Measurements from ENCODE around the gene TRAK1.

TRAK1 gene

DNA sequence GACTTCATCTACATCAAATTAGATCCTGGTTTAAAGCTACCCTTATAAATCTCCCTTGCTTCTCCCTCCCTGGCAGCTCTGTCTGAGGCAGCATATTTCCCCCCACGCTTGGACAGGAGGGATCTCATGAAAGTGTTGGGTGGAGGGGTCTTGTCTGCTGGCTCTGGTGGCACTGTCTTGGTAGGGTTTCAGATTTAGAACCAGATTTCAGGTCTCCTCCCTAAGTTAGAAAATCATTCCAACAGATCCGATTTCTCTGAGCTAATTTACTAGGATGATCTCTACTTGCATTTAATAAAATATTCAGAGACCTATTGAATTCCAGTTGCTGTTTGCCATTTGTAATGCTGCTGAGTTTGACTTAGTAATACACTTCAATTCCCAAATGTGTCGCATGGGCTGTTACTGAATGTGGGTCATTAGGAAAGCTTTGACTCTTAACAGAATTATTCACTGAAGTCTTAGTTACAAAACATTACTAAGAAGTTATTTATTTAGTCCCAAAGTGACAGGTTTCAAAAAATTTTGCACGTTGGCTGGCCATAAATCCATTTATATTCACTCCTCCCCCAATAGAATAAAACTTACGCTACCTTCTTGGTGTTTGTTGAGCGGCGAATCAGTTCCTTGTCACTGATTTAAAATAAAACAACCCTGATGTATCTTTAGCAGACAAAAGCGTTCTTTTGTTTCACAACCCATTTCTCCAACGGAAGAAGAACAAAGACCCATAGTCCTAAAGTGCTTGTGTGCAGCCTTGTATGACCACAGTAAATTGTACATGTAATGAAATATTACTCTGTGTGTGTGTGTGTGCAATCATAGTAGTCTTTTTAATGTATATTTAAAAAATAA, 84.5 kb downstream of the TRAK1 start:
- no peaks in the 10 kb centered on the region for H3K27me3 ChIP-seq (ENCODE audit: low read depth, low read length)
- peaks cover 88% of the 10 kb centered on the region for H3K79me2 ChIP-seq (ENCODE audit: low read length)
- H3K9ac ChIP-seq (ENCODE audit: low read length) = no peak overlapping the region
- TF ChIP-seq, protein P1, sequence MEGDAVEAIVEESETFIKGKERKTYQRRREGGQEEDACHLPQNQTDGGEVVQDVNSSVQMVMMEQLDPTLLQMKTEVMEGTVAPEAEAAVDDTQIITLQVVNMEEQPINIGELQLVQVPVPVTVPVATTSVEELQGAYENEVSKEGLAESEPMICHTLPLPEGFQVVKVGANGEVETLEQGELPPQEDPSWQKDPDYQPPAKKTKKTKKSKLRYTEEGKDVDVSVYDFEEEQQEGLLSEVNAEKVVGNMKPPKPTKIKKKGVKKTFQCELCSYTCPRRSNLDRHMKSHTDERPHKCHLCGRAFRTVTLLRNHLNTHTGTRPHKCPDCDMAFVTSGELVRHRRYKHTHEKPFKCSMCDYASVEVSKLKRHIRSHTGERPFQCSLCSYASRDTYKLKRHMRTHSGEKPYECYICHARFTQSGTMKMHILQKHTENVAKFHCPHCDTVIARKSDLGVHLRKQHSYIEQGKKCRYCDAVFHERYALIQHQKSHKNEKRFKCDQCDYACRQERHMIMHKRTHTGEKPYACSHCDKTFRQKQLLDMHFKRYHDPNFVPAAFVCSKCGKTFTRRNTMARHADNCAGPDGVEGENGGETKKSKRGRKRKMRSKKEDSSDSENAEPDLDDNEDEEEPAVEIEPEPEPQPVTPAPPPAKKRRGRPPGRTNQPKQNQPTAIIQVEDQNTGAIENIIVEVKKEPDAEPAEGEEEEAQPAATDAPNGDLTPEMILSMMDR (IDR thresholded peaks at IDR 0.05; ENCODE audit: low read depth, low read length) = no peak
- TF ChIP-seq EZH2phosphoT487 (IDR thresholded peaks at IDR 0.05; ENCODE audit: low read depth) = no peak
- no peak overlapping the region for H3K27ac ChIP-seq (ENCODE audit: low read length)
- H4K20me1 ChIP-seq (ENCODE audit: insufficient read depth, low read length) = peaks cover 93% of the 10 kb centered on the region
- H3K9me3 ChIP-seq (ENCODE audit: insufficient read depth, low read length) = no peaks in the 10 kb centered on the region
- no peak overlapping the region for H3K4me3 ChIP-seq (ENCODE audit: low read length)
- no peak overlapping the region for H3K4me2 ChIP-seq (ENCODE audit: low read length)
- peaks cover 38% of the 10 kb centered on the region for H3K36me3 ChIP-seq (replicated peaks; ENCODE audit: low read depth, low read length)
- no peaks in the 10 kb centered on the region for H3K4me1 ChIP-seq (ENCODE audit: low read length)
- H2AFZ ChIP-seq (ENCODE audit: low read depth, low read length) = no peak overlapping the region

DNA sequence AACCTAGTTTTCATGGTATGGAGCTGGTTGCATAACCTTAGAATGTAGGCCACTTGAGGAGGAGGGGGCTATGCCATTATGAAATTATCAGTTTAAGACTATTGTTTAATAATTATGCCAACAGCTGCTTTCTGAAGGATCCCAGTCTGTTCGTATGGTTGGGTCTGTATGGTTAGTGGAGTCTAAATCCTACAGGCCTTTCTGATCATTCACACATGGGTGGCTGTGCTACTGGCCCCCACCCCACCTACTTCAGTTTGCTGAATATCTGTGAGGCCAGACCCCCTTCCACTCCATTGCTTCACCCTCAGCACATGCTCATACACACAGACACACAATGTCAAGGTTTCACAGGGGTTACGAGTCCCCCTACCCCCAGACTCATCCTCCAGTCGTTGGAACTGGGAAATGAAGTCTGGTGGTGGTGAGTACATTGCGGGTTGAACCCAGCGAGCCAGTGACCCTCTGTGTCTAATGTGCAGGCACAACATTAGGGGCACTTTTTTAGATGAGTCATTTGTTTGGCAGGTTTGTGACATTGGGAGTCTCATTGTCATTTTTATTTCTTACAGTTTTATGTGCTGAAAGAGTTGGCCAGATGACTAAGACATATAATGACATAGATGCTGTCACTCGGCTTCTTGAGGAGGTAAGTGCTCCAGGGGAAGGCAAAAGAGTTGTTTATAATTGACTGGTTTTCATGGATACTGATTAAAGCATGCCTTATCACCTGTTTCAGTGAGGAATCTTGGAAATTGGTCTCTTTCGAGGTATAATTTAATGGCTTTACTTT, 85.3 kb downstream of the TRAK1 start:
- no peak overlapping the region for H3K4me2 ChIP-seq (ENCODE audit: low read length)
- no peak overlapping the region for H3K4me3 ChIP-seq (ENCODE audit: low read length)
- H3K9ac ChIP-seq (ENCODE audit: low read length) = no peak overlapping the region
- TF ChIP-seq, protein P1 (IDR thresholded peaks at IDR 0.05; ENCODE audit: low read depth, low read length) = no peak
- no peak for TF ChIP-seq EZH2phosphoT487 (IDR thresholded peaks at IDR 0.05; ENCODE audit: low read depth)
- no peaks in the 10 kb centered on the region for H3K27me3 ChIP-seq (ENCODE audit: low read depth, low read length)
- peaks cover 95% of the 10 kb centered on the region for H4K20me1 ChIP-seq (ENCODE audit: insufficient read depth, low read length)
- H3K36me3 ChIP-seq (replicated peaks; ENCODE audit: low read depth, low read length) = peaks cover 35% of the 10 kb centered on the region
- no peaks in the 10 kb centered on the region for H3K4me1 ChIP-seq (ENCODE audit: low read length)
- no peak overlapping the region for H3K27ac ChIP-seq (ENCODE audit: low read length)
- no peaks in the 10 kb centered on the region for H3K9me3 ChIP-seq (ENCODE audit: insufficient read depth, low read length)
- peaks cover 90% of the 10 kb centered on the region for H3K79me2 ChIP-seq (ENCODE audit: low read length)
- H2AFZ ChIP-seq (ENCODE audit: low read depth, low read length) = no peak overlapping the region

DNA sequence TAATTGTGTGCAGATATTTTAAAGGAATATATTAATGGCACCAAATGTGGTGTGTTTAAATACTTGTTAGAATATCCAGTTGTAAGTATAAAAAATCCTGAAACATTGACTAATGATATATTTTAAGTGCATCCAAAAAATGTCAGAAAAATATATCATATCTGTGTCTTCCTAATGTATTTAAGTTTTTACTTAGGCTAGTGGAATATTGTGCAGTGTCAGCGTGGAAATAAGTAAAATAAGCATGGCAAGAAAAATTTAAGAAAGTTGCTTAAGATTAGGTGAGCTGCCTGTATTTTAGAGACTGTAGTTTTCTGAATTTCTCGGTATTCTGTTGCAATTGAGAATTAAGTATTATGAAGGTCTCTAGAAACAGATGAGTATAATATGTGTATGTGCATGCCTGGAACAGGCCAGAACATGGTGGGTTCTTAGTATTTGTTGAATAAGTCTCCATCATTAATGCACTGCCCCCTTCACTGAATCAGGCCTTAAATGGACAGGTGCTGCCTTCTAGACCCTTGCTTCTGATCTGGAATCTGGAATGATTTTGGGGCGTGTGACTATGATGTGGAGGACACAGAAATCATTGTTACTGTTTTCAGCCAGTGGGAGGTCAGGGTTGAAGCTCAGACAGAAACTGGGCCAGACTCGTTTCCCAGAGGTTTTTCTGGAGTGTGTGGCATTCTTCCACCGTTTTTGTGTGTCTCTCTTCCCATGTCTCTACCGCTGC, 86.1 kb downstream of the TRAK1 start:
- H3K9me3 ChIP-seq (ENCODE audit: insufficient read depth, low read length) = no peaks in the 10 kb centered on the region
- peaks cover 35% of the 10 kb centered on the region for H3K36me3 ChIP-seq (replicated peaks; ENCODE audit: low read depth, low read length)
- H3K79me2 ChIP-seq (ENCODE audit: low read length) = peaks cover 86% of the 10 kb centered on the region
- no peak overlapping the region for H3K4me2 ChIP-seq (ENCODE audit: low read length)
- no peak overlapping the region for H3K27ac ChIP-seq (ENCODE audit: low read length)
- H3K27me3 ChIP-seq (ENCODE audit: low read depth, low read length) = no peaks in the 10 kb centered on the region
- TF ChIP-seq, protein P1 (IDR thresholded peaks at IDR 0.05; ENCODE audit: low read depth, low read length) = no peak
- no peak for TF ChIP-seq EZH2phosphoT487 (IDR thresholded peaks at IDR 0.05; ENCODE audit: low read depth)
- H3K9ac ChIP-seq (ENCODE audit: low read length) = no peak overlapping the region
- no peaks in the 10 kb centered on the region for H3K4me1 ChIP-seq (ENCODE audit: low read length)
- H4K20me1 ChIP-seq (ENCODE audit: insufficient read depth, low read length) = peaks cover 95% of the 10 kb centered on the region
- H3K4me3 ChIP-seq (ENCODE audit: low read length) = no peak overlapping the region
- H2AFZ ChIP-seq (ENCODE audit: low read depth, low read length) = no peak overlapping the region

DNA sequence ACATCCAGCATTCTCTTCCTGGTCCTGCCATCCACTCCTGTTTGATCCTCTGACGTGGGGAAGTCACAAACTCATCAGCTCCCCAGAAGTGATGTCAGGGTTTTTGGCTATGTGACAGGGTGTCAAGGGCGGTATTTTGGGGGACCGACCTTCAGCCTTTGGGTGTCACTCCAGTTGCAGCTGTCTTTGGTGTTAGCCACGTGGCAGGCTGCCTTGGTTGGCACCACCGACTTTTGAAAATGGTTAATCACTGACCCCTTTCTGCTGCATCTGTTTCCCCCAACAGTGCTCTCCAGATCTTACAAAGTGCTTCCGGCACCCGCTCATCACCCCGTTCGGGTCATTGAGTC, 86.6 kb downstream of the TRAK1 start:
- no peaks in the 10 kb centered on the region for H3K4me1 ChIP-seq (ENCODE audit: low read length)

More for the DNA sequence above, 86.6 kb downstream of the TRAK1 start:
- Histone ChIP-seq H3K36me3 (replicated peaks; ENCODE audit: low read depth, low read length) (peaks cover 39% of the 10 kb centered on the region), H3K9me3 (ENCODE audit: insufficient read depth, low read length) (no peaks in the 10 kb centered on the region), H3K9ac (ENCODE audit: low read length) (no peak overlapping the region), H3K4me3 (ENCODE audit: low read length) (no peak overlapping the region), H3K4me2 (ENCODE audit: low read length) (no peak overlapping the region), H3K27ac (ENCODE audit: low read length) (no peak overlapping the region), H4K20me1 (ENCODE audit: insufficient read depth, low read length) (peaks cover 95% of the 10 kb centered on the region), H2AFZ (ENCODE audit: low read depth, low read length) (no peak overlapping the region), H3K79me2 (ENCODE audit: low read length) (peaks cover 86% of the 10 kb centered on the region), H3K27me3 (ENCODE audit: low read depth, low read length) (no peaks in the 10 kb centered on the region)
- TF ChIP-seq, protein P1 (IDR thresholded peaks at IDR 0.05; ENCODE audit: low read depth, low read length) = no peak
- no peak for TF ChIP-seq EZH2phosphoT487 (IDR thresholded peaks at IDR 0.05; ENCODE audit: low read depth)

All from OCI-LY3 (cell line).